Spleen (tissue), 11 donors: ENCODE measurements around the gene AKAP10. TPM values are rescaled to one million over a fixed set of nuclear protein-coding genes. Genes with fewer than 3 reads are reported as not detected.
A peak's percentile ranks its signal among the peaks of the same experiment; 100 is the strongest.
"Not testable (repeated sequence)": the region's sequence is repeated elsewhere in the genome, so short reads cannot be mapped to it uniquely, and the experiment has no call there.

ENCODE experiments used
- DNase-seq: peaks from one replicate; pipeline ENCODE4 v3.0.0-alpha.2; 2020
- H3K27ac ChIP-seq, 8 donors: fragments of 200-600 bp; sonication (generic) in 7 of 8; 1 replicate in 4 of 8; 2 replicates in 4 of 8; pipeline versions ENCODE4 v1.5.0 to v1.8.0; 2016 to 2021; ENCODE audit warnings: inconsistent platforms in 4 of 8, mild to moderate bottlenecking in 4 of 8, moderate library complexity in 1 of 8
- H3K27me3 ChIP-seq, 7 donors: fragments of 200-600 bp; sonication (generic) in 6 of 7; replicated peaks in 1 of 7; 1 replicate in 4 of 7; 2 replicates in 3 of 7; pipeline versions ENCODE4 v1.5.0 to v1.8.0; 2016 to 2021; ENCODE audit warnings: inconsistent platforms in 3 of 7, mild to moderate bottlenecking in 1 of 7
- H3K36me3 ChIP-seq, 6 donors: fragments of 200-600 bp; sonication (generic) in 5 of 6; 1 replicate in 4 of 6; 2 replicates in 2 of 6; pipeline versions ENCODE4 v1.5.0 to v1.8.0; 2016 to 2021; ENCODE audit warnings: inconsistent platforms in 2 of 6
- H3K4me1 ChIP-seq, 6 donors: fragments of 200-600 bp; sonication (generic) in 5 of 6; 1 replicate in 3 of 6; 2 replicates in 3 of 6; pipeline versions ENCODE4 v1.5.0 to v1.8.0; 2016 to 2021; ENCODE audit warnings: inconsistent platforms in 3 of 6
- H3K4me3 ChIP-seq, 8 donors: fragments of 200-600 bp; sonication (generic) in 7 of 8; 1 replicate in 4 of 8; 2 replicates in 4 of 8; pipeline versions ENCODE4 v1.5.0 to v1.8.0; 2016 to 2021; ENCODE audit warnings: inconsistent platforms in 4 of 8, mild to moderate bottlenecking in 4 of 8, moderate library complexity in 2 of 8
- H3K9me3 ChIP-seq, 8 donors: fragments of 200-600 bp; sonication (generic) in 7 of 8; 1 replicate in 4 of 8; 2 replicates in 4 of 8; pipeline versions ENCODE4 v1.5.0 to v1.8.0; 2016 to 2021; ENCODE audit warnings: inconsistent platforms in 4 of 8
- POLR2A ChIP-seq, 3 donors: fragments of 450-650 bp; IDR thresholded peaks; one replicate each; pipeline ENCODE4 v1.5.1; 2017; ENCODE audit warnings: antibody characterized with exemption in 3 of 3, mild to moderate bottlenecking in 1 of 3
- POLR2AphosphoS5 ChIP-seq, 3 donors: sonication (generic); formaldehyde crosslinking; IDR thresholded peaks; one replicate each; pipeline ENCODE4 v1.5.1; 2017; ENCODE audit warnings: antibody characterized with exemption in 3 of 3
- WGBS, 5 donors: extraction: QIAGEN DNeasy Blood & Tissue Kit in 3 of 5; methylation state at CpG; one replicate each; pipeline versions ENCODE4 v1.1.5 to v1.1.7; 2013 to 2018; 5-methylcytosine and 5-hydroxymethylcytosine counted together
- intact Hi-C: fragments of 100-400 bp; cut with DNase I; formaldehyde crosslinking; loops from one replicate; pipeline ENCODE4 v1.15.0; 2023; ENCODE audit warnings: low total_unique reads
- polyA plus RNA-seq, 3 donors: library from polyadenylated mRNA; stranded (reverse); fragments of 200-250 nt; gene quantifications; one replicate each; pipeline ENCODE4 v1.2.1, GENCODE V29; 2013
- total RNA-seq, 7 donors: library from RNA; depleted of rRNA in 3 of 7; stranded (reverse); fragments of >200 nt in 3 of 7; fragmentation: NEBNext Ultra II Directional in 4 of 7; extraction: Animal tissue kit (Norgen Biotek cat#: 25700) in 4 of 7; gene quantifications; one replicate each; pipeline versions ENCODE4 v1.1.0 to v1.2.1, GENCODE V29; 2016 to 2021
- TF ChIP-seq, protein P1 (sequence below), 11 experiments: fragments of 200-600 bp in 7 of 11; fragments of 450-650 bp in 4 of 11; sonication (generic) in 4 of 11; IDR thresholded peaks in 8 of 11; conservative IDR thresholded peaks in 3 of 11; 1 replicate in 7 of 11; 2 replicates in 4 of 11; pipeline versions ENCODE4 v1.4.0 to v1.8.0; 2016 to 2021; ENCODE audit warnings: antibody characterized with exemption in 11 of 11, inconsistent platforms in 4 of 11, mild to moderate bottlenecking in 1 of 11
- donor health status: healthy with polysubstance abuse.
- donor health status: DM: no; HTN: no; CAD: no; lungs with moderate emphysema.
- donor health status: DM: no; HTN: no; CAD: no.
- donor health status: Bipolar disorder and iron deficiency.
- donor health status: healthy.
- donor health status: DM: no; HTN: no; CAD: no.
- donor health status: DM: yes; HTN: yes; CAD: no.

AKAP10 gene
- total and polyA plus RNA-seq, 10 donors, result 6.9 to 69.8 (median 53.6) TPM

GRCh38 chr17:19973156-19973555 lies 4.5 kb downstream of the AKAP10 start:
- DNase-seq, result no peak
- H3K36me3 ChIP-seq, result peaks cover 0 to 77% (median 18%) of the 10 kb centered on the region in 6 donors
- no peaks in the 10 kb centered on the region for H3K27me3 ChIP-seq
- WGBS, 5 donors, result 89 to 92% (median 92%) methylated on average over 2 of the region's 2 CpGs
- TF ChIP-seq POLR2AphosphoS5 (IDR thresholded peaks at IDR 0.05) (no peak), POLR2A (IDR thresholded peaks at IDR 0.05) (no peak)
- TF ChIP-seq, protein P1, sequence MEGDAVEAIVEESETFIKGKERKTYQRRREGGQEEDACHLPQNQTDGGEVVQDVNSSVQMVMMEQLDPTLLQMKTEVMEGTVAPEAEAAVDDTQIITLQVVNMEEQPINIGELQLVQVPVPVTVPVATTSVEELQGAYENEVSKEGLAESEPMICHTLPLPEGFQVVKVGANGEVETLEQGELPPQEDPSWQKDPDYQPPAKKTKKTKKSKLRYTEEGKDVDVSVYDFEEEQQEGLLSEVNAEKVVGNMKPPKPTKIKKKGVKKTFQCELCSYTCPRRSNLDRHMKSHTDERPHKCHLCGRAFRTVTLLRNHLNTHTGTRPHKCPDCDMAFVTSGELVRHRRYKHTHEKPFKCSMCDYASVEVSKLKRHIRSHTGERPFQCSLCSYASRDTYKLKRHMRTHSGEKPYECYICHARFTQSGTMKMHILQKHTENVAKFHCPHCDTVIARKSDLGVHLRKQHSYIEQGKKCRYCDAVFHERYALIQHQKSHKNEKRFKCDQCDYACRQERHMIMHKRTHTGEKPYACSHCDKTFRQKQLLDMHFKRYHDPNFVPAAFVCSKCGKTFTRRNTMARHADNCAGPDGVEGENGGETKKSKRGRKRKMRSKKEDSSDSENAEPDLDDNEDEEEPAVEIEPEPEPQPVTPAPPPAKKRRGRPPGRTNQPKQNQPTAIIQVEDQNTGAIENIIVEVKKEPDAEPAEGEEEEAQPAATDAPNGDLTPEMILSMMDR (IDR thresholded peaks at IDR 0.05 in 8 of 11, conservative IDR thresholded peaks at IDR 0.05 in 3 of 11), result no peak
- peaks cover 12 to 94% (median 62%) of the 10 kb centered on the region in 6 donors for H3K4me1 ChIP-seq
- intact Hi-C loops, result no loop called here
- H3K9me3 ChIP-seq, result no peaks in the 10 kb centered on the region
- peak overlapping the region in 1 of 8 donors; percentile 1 for H3K27ac ChIP-seq
- no peak overlapping the region for H3K4me3 ChIP-seq

DNA sequence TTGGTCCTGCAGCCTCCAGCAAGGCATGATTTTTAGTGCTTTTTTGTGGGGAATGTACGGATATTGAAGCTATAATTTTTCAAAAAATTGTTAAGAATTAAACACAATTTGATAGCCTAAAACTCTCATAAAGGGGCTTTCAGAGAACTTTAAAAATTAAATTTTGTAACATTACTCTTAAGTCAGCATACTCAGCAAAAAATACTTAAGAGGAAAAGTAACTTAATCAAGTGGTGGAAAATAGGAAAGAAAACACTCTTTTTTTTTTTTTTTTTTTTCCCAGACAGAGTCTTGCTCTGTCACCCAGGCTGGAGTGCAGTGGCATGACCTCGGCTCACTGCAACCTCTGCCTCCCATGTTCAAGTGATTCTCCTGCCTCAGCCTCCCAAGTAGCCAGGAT lies 14.7 kb downstream of the AKAP10 start:
- DNase-seq, intact Hi-C loops, H3K9me3 ChIP-seq, H3K4me3 ChIP-seq, H3K27ac ChIP-seq, H3K27me3 ChIP-seq: not testable (repeated sequence)
- H3K36me3 ChIP-seq, result peaks cover 0 to 100% (median 57%) of the 10 kb centered on the region in 6 donors
- H3K4me1 ChIP-seq, result peaks cover 0 to 65% (median 10%) of the 10 kb centered on the region in 6 donors
- 77 to 98% (median 87%) methylated on average over 2 of the region's 2 CpGs for WGBS, 5 donors

DNA sequence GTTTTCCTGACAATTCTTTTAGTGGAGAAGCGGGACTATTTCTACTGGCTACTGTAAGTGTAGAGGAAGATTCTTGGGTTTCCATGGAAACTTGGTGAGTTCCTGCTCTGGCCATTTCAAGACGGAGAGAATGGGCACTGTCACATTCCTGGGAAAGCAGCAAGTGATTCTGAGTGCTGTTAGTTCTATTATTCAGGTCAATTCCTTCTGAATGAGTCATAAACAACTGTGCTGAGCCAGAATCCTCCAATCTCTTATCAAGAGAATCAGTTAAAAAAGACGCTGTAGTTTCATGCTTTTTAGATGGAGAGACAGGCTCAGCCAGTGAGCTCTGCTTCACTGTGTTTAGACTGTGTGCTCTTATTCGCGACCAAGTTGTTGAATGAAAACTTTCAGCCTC lies 19.6 kb downstream of the AKAP10 start:
- TF ChIP-seq, protein P1 (IDR thresholded peaks at IDR 0.05 in 8 of 11, conservative IDR thresholded peaks at IDR 0.05 in 3 of 11), result no peak
- TF ChIP-seq POLR2A (IDR thresholded peaks at IDR 0.05) (no peak), POLR2AphosphoS5 (IDR thresholded peaks at IDR 0.05) (no peak)
- Histone ChIP-seq H3K27ac (no peak overlapping the region), H3K27me3 (no peaks in the 10 kb centered on the region), H3K4me3 (no peak overlapping the region), H3K4me1 (peaks cover 0 to 66% (median 36%) of the 10 kb centered on the region in 6 donors), H3K36me3 (peaks cover 0 to 100% (median 66%) of the 10 kb centered on the region in 6 donors), H3K9me3 (peaks cover 0 to 8% (median 2%) of the 10 kb centered on the region in 8 donors)
- WGBS, 5 donors, result 71 to 87% (median 82%) methylated on average over 5 of the region's 5 CpGs
- DNase-seq, result no peak
- intact Hi-C loops, result no loop called here

DNA sequence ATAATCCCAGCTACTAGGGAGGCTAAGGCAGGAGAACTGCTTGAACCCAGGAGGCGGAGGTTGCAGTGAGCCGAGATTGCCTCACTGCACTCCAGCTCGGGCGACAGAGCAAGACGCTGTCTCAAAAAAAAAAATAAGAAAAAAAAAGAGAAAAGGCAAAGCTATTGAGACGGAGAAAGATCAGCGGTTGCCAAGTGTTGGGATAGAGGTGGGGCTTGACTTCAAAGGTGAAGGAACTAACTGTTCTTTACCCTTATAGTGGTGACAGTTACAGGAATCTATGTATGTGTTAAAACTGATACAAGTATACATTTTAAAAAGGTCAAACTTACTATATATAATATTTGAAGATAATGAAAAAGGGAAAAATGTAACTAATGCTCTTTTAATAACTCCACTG lies 22.5 kb downstream of the AKAP10 start:
- H3K9me3 ChIP-seq, result peaks cover 0 to 8% (median 2%) of the 10 kb centered on the region in 8 donors
- no peak overlapping the region for H3K4me3 ChIP-seq
- no peaks in the 10 kb centered on the region for H3K27me3 ChIP-seq
- no peak for DNase-seq
- no peak overlapping the region for H3K27ac ChIP-seq
- intact Hi-C loops, result no loop called here
- WGBS, 5 donors, result 91 to 97% (median 95%) methylated on average over 7 of the region's 7 CpGs
- peaks cover 0 to 95% (median 46%) of the 10 kb centered on the region in 6 donors for H3K36me3 ChIP-seq
- TF ChIP-seq POLR2AphosphoS5 (IDR thresholded peaks at IDR 0.05) (no peak), POLR2A (IDR thresholded peaks at IDR 0.05) (no peak)
- TF ChIP-seq, protein P1 (IDR thresholded peaks at IDR 0.05 in 8 of 11, conservative IDR thresholded peaks at IDR 0.05 in 3 of 11), result no peak
- peaks cover 0 to 72% (median 45%) of the 10 kb centered on the region in 6 donors for H3K4me1 ChIP-seq

DNA sequence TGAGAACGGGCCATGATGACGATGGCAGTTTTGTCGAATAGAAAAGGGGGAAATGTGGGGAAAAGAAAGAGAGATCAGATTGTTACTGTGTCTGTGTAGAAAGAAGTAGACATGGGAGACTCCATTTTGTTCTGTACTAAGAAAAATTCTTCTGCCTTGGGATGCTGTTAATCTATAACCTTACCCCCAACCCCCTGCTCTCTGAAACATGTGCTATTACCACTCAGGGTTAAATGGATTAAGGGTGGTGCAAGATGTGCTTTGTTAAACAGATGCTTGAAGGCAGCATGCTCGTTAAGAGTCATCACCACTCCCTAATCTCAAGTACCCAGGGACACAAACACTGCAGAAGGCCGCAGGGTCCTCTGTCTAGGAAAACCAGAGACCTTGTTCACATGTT lies 26.2 kb downstream of the AKAP10 start:
- H3K27ac ChIP-seq, H3K27me3 ChIP-seq, DNase-seq, H3K4me3 ChIP-seq, H3K9me3 ChIP-seq, intact Hi-C loops: not testable (repeated sequence)
- Histone ChIP-seq H3K4me1 (peaks cover 8 to 86% (median 54%) of the 10 kb centered on the region in 6 donors), H3K36me3 (peaks cover 0 to 94% (median 31%) of the 10 kb centered on the region in 6 donors)
- WGBS, 5 donors, result 66 to 92% (median 84%) methylated on average over 2 to 5 of the region's 5 CpGs

- H3K36me3 ChIP-seq, result peaks cover 0 to 91% (median 28%) of the 10 kb centered on the region in 6 donors
- 97 to 100% (median 98%) methylated on average over 1 to 43 of the region's 43 CpGs for WGBS, 5 donors
- DNase-seq, H3K27me3 ChIP-seq, H3K9me3 ChIP-seq, intact Hi-C loops, H3K4me3 ChIP-seq, H3K27ac ChIP-seq: not testable (repeated sequence)
- H3K4me1 ChIP-seq, result peaks cover 8 to 80% (median 47%) of the 10 kb centered on the region in 6 donors
These were observed 26.9 kb downstream of the AKAP10 start for GRCh38 chr17:19950624-19951195.
